UCSD-AML1 (cell line): ENCODE measurements around the gene IPPK.

Experiments used
- DNase-seq: peaks from one replicate; lab custom pipeline; 2025; ENCODE audit not compliant: unreplicated experiment; lab: John Stamatoyannopoulos, UW

The IPPK gene

GRCh38 chr9:92657296-92658094 is 12.4 kb downstream of the IPPK start:
- no peak for DNase-seq

- no peak for DNase-seq
Observed at GRCh38 chr9:92656537-92656925, 13.4 kb downstream of the IPPK start.

GRCh38 chr9:92655896-92656536 is 13.9 kb downstream of the IPPK start:
- DNase-seq: no peak

GRCh38 chr9:92655366-92655765 is 14.6 kb downstream of the IPPK start:
- DNase-seq: no peak

GRCh38 chr9:92654481-92655301 is 15.2 kb downstream of the IPPK start:
- DNase-seq: no peak

GRCh38 chr9:92652461-92652860 is 17.5 kb downstream of the IPPK start:
- no peak for DNase-seq

GRCh38 chr9:92650839-92651621 is 18.9 kb downstream of the IPPK start:
- DNase-seq: no peak

GRCh38 chr9:92650296-92650695 is 19.6 kb downstream of the IPPK start:
- no peak for DNase-seq

- DNase-seq: no peak
Observed at GRCh38 chr9:92649007-92649406, 20.9 kb downstream of the IPPK start.

- no peak for DNase-seq
Observed at GRCh38 chr9:92648474-92648971, 21.4 kb downstream of the IPPK start.

- DNase-seq: no peak
Observed at GRCh38 chr9:92647671-92648473, 22.1 kb downstream of the IPPK start.

GRCh38 chr9:92645041-92645440 is 24.9 kb downstream of the IPPK start:
- DNase-seq: no peak

- DNase-seq: no peak
Observed at GRCh38 chr9:92644278-92644677, 25.7 kb downstream of the IPPK start.

- no peak for DNase-seq
Observed at GRCh38 chr9:92642564-92642963, 27.4 kb downstream of the IPPK start.

- no peak for DNase-seq
Observed at GRCh38 chr9:92642041-92642451, 27.9 kb downstream of the IPPK start.

- no peak for DNase-seq
Observed at GRCh38 chr9:92641092-92641809, 28.7 kb downstream of the IPPK start.

GRCh38 chr9:92640398-92641091 is 29.4 kb downstream of the IPPK start:
- no peak for DNase-seq

- DNase-seq: no peak
Observed at GRCh38 chr9:92639791-92640271, 30.1 kb downstream of the IPPK start.

GRCh38 chr9:92639124-92639523 is 30.8 kb downstream of the IPPK start:
- no peak for DNase-seq
